NB4 (cell line): ENCODE data around the gene SEMA5A.

Experiments
- POLR2A ChIP-seq: IDR thresholded peaks from 2 replicates; pipeline ENCODE4 v1.6.1; 2011; ENCODE audit warnings: mild to moderate bottlenecking; ENCODE audit not compliant: insufficient read length; ENCODE audit errors: extremely low read depth
- TF ChIP-seq, protein P1 (sequence below): IDR thresholded peaks from one replicate; pipeline ENCODE4 v1.5.1; 2012; ENCODE audit warnings: low read depth, low read length

DNA sequence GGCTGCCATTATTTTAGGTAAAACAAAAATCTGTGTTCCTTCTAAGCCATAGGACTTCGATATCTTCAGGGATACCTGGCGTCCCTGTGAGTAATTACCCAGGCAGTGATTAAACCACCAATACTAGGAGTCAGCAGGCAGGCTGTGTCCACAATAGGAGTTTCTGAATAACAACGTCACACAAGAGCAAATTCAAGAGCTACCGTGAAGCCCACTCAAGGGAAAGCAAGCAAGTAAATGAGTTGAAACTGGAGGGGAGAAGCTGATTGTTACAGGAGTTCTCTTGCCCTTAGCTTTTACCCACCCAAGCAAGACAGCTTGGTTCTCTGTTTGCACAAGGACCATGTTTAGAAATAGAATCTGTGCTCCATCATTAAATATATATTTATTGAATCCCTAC, 50.8 kb downstream of the SEMA5A start:
- TF ChIP-seq, protein P1, sequence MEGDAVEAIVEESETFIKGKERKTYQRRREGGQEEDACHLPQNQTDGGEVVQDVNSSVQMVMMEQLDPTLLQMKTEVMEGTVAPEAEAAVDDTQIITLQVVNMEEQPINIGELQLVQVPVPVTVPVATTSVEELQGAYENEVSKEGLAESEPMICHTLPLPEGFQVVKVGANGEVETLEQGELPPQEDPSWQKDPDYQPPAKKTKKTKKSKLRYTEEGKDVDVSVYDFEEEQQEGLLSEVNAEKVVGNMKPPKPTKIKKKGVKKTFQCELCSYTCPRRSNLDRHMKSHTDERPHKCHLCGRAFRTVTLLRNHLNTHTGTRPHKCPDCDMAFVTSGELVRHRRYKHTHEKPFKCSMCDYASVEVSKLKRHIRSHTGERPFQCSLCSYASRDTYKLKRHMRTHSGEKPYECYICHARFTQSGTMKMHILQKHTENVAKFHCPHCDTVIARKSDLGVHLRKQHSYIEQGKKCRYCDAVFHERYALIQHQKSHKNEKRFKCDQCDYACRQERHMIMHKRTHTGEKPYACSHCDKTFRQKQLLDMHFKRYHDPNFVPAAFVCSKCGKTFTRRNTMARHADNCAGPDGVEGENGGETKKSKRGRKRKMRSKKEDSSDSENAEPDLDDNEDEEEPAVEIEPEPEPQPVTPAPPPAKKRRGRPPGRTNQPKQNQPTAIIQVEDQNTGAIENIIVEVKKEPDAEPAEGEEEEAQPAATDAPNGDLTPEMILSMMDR: no peak
- no peak for TF ChIP-seq POLR2A
